ENCODE data around the gene SLC37A1. TPM values are rescaled to one million over a fixed set of nuclear protein-coding genes. Genes with fewer than 3 reads are reported as not detected.

The SLC37A1 gene
- total RNA-seq, 1 donor from 2014 or later = 60.2 TPM

DNA sequence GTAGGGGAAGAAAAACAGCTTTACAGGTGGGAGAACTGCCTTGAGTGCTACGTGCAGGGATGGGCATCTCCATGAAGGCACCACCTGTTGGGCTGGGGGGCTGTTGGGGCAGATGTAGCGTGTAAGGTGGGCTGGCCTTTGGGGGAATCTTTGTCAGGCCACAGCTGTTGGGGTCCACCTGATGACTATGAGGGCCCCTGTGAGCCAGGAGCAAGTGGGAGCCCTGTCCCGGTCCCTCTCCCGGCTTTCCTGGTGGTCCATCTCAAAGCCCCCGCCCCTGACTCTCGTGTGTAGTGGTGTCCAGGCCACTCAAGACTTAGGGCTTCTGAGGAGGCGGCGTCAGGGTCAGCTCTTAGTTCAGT lies 13.5 kb downstream of the SLC37A1 start:
- Mint-ChIP-seq H3K9me3 (ENCODE audit: low read depth) (no peaks in the 10 kb centered on the region), H3K27ac (peak overlapping the region; percentile 29), H3K4me1 (ENCODE audit: low read depth) (peaks cover 38% of the 10 kb centered on the region), H3K36me3 (ENCODE audit: insufficient read depth) (peaks cover 21% of the 10 kb centered on the region), H3K4me3 (ENCODE audit: low read depth) (no peak overlapping the region), H3K27me3 (no peaks in the 10 kb centered on the region)
- DNase-seq (ENCODE audit: low spot score, unreplicated experiment) = no peak
- TF ChIP-seq, protein P1, sequence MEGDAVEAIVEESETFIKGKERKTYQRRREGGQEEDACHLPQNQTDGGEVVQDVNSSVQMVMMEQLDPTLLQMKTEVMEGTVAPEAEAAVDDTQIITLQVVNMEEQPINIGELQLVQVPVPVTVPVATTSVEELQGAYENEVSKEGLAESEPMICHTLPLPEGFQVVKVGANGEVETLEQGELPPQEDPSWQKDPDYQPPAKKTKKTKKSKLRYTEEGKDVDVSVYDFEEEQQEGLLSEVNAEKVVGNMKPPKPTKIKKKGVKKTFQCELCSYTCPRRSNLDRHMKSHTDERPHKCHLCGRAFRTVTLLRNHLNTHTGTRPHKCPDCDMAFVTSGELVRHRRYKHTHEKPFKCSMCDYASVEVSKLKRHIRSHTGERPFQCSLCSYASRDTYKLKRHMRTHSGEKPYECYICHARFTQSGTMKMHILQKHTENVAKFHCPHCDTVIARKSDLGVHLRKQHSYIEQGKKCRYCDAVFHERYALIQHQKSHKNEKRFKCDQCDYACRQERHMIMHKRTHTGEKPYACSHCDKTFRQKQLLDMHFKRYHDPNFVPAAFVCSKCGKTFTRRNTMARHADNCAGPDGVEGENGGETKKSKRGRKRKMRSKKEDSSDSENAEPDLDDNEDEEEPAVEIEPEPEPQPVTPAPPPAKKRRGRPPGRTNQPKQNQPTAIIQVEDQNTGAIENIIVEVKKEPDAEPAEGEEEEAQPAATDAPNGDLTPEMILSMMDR (IDR thresholded peaks at IDR 0.05; ENCODE audit: unreplicated experiment) = no peak

- TF ChIP-seq, protein P1 (IDR thresholded peaks at IDR 0.05; ENCODE audit: unreplicated experiment) = no peak
- no peaks in the 10 kb centered on the region for H3K9me3 Mint-ChIP-seq (ENCODE audit: low read depth)
- peaks cover 38% of the 10 kb centered on the region for H3K4me1 Mint-ChIP-seq (ENCODE audit: low read depth)
- H3K36me3 Mint-ChIP-seq (ENCODE audit: insufficient read depth) = peaks cover 21% of the 10 kb centered on the region
- DNase-seq (ENCODE audit: low spot score, unreplicated experiment) = no peak
- H3K27ac Mint-ChIP-seq = peak overlapping the region; percentile 29
- no peak overlapping the region for H3K4me3 Mint-ChIP-seq (ENCODE audit: low read depth)
- H3K27me3 Mint-ChIP-seq = no peaks in the 10 kb centered on the region
Measured at GRCh38 chr21:42527489-42528158, 14.0 kb downstream of the SLC37A1 start.

DNA sequence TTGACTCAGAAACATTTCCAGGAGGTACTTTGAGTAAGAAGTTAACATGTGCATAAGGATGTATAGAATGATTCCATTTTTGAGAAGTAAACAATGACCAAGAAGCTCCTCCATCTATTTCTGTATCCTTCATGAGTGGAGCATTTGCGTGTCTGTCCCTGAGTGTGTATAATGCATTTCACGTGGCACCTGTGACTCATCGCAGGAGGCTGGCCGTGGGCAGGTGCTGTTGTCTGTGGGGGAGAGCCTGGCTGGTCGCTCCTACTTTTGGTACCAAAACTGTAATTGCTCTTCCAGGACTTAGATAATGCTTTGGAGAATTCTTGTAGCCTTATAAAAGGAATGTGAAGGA lies 16.5 kb downstream of the SLC37A1 start:
- peaks cover 19% of the 10 kb centered on the region for H3K4me1 Mint-ChIP-seq (ENCODE audit: low read depth)
- TF ChIP-seq, protein P1 (IDR thresholded peaks at IDR 0.05; ENCODE audit: unreplicated experiment) = no peak
- H3K27ac Mint-ChIP-seq = no peak overlapping the region
- no peak for DNase-seq (ENCODE audit: low spot score, unreplicated experiment)
- no peak overlapping the region for H3K4me3 Mint-ChIP-seq (ENCODE audit: low read depth)
- H3K36me3 Mint-ChIP-seq (ENCODE audit: insufficient read depth) = peaks cover 18% of the 10 kb centered on the region
- no peaks in the 10 kb centered on the region for H3K9me3 Mint-ChIP-seq (ENCODE audit: low read depth)
- no peaks in the 10 kb centered on the region for H3K27me3 Mint-ChIP-seq

DNA sequence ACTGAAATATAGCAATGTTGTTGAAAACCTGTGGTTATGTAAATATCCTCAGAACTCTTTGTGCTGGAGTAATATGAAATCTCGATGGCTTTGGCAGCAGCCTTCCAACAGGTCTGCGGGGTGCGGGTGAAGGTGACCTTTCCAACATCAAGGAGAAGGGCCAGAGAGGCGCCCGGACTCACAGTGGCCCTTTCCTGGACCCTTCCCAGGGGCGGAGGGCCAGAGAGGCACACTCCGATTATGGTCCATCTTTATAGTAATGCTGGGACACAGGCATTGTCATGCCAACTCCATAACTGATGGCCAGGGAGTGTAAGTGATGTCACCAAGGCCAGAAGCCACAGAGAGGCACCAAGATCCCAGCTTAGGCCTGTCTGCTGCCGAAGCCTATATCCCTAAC lies 18.1 kb downstream of the SLC37A1 start:
- no peak for DNase-seq (ENCODE audit: low spot score, unreplicated experiment)
- Mint-ChIP-seq H3K27me3 (no peaks in the 10 kb centered on the region), H3K27ac (no peak overlapping the region), H3K4me3 (ENCODE audit: low read depth) (no peak overlapping the region), H3K36me3 (ENCODE audit: insufficient read depth) (peaks cover 17% of the 10 kb centered on the region), H3K4me1 (ENCODE audit: low read depth) (peaks cover 7% of the 10 kb centered on the region), H3K9me3 (ENCODE audit: low read depth) (no peaks in the 10 kb centered on the region)
- TF ChIP-seq, protein P1 (IDR thresholded peaks at IDR 0.05; ENCODE audit: unreplicated experiment) = no peak

GRCh38 chr21:42532466-42533181 lies 19.0 kb downstream of the SLC37A1 start:
- Mint-ChIP-seq H3K27me3 (no peaks in the 10 kb centered on the region), H3K4me1 (ENCODE audit: low read depth) (peaks cover 5% of the 10 kb centered on the region), H3K4me3 (ENCODE audit: low read depth) (no peak overlapping the region), H3K27ac (no peak overlapping the region), H3K9me3 (ENCODE audit: low read depth) (no peaks in the 10 kb centered on the region), H3K36me3 (ENCODE audit: insufficient read depth) (peaks cover 17% of the 10 kb centered on the region)
- TF ChIP-seq, protein P1 (IDR thresholded peaks at IDR 0.05; ENCODE audit: unreplicated experiment) = no peak
- DNase-seq (ENCODE audit: low spot score, unreplicated experiment) = no peak
